Activated T-cell treated with anti-CD3 and anti-CD28 coated beads for 24 hours (primary cell): ENCODE results near the gene ARMH1.
"Not testable (repeated sequence)": the region's sequence is repeated elsewhere in the genome, so short reads cannot be mapped to it uniquely, and the experiment has no call there.

Source experiments
- DNase-seq: peaks from one replicate; pipeline ENCODE4 v3.0.0-alpha.2; 2020; ENCODE audit warnings: low read depth

ARMH1 gene

GRCh38 chr1:44695671-44696070 is 21.2 kb downstream of the ARMH1 start:
- no peak for DNase-seq

GRCh38 chr1:44696101-44696500 is 21.6 kb downstream of the ARMH1 start:
- DNase-seq, result no peak

- peak; percentile 11 for DNase-seq
These were observed 22.4 kb downstream of the ARMH1 start for GRCh38 chr1:44696789-44697345.

- DNase-seq, result no peak
These were observed 23.6 kb downstream of the ARMH1 start for GRCh38 chr1:44698138-44698537.

- DNase-seq, result not testable (repeated sequence)
These were observed 24.9 kb downstream of the ARMH1 start for GRCh38 chr1:44699375-44699774.

GRCh38 chr1:44700573-44700972 is 26.1 kb downstream of the ARMH1 start:
- no peak for DNase-seq

- no peak for DNase-seq
These were observed 26.6 kb downstream of the ARMH1 start for GRCh38 chr1:44701141-44701573.

- no peak for DNase-seq
These were observed 31.0 kb downstream of the ARMH1 start for GRCh38 chr1:44705470-44705869.

- no peak for DNase-seq
These were observed 31.4 kb downstream of the ARMH1 start for GRCh38 chr1:44705938-44706337.

- no peak for DNase-seq
These were observed 32.8 kb downstream of the ARMH1 start for GRCh38 chr1:44707112-44707881.

- DNase-seq, result no peak
These were observed 33.7 kb downstream of the ARMH1 start for GRCh38 chr1:44707959-44708831.

- DNase-seq, result no peak
These were observed 38.8 kb downstream of the ARMH1 start for GRCh38 chr1:44713321-44713781.

GRCh38 chr1:44714532-44714931 is 40.0 kb downstream of the ARMH1 start:
- no peak for DNase-seq

GRCh38 chr1:44714944-44715571 is 40.5 kb downstream of the ARMH1 start:
- peak; percentile 60 for DNase-seq

GRCh38 chr1:44717156-44717555 is 42.6 kb downstream of the ARMH1 start:
- DNase-seq, result no peak

GRCh38 chr1:44717653-44718052 is 43.1 kb downstream of the ARMH1 start:
- DNase-seq, result no peak

GRCh38 chr1:44718091-44718490 is 43.6 kb downstream of the ARMH1 start:
- no peak for DNase-seq

GRCh38 chr1:44719318-44719717 is 44.8 kb downstream of the ARMH1 start:
- no peak for DNase-seq

GRCh38 chr1:44720281-44720680 is 45.8 kb downstream of the ARMH1 start:
- DNase-seq, result no peak

- peak; percentile 79 for DNase-seq
These were observed 47.2 kb downstream of the ARMH1 start for GRCh38 chr1:44721485-44722361.

- DNase-seq, result no peak
These were observed 48.5 kb downstream of the ARMH1 start for GRCh38 chr1:44723064-44723463.
